Astrocyte (in vitro differentiated cells and primary cell): ENCODE data around the gene GPR142. TPM values are rescaled to one million over a fixed set of nuclear protein-coding genes. Genes with fewer than 3 reads are reported as not detected.

Source experiments
- DNase-seq: peaks from one replicate; pipeline ENCODE4 v3.0.0-alpha.2; 2010; ENCODE audit warnings: low read depth
- FAIRE-seq: peaks from 2 replicates; lab custom pipeline; 2011; peaks lifted over from hg19 to GRCh38; lab: Jason Lieb, UNC
- H2AFZ ChIP-seq: 2 replicates; pipeline ENCODE4 v1.6.0; 2012; ENCODE audit warnings: low read depth, low read length, inconsistent platforms
- H3K27ac ChIP-seq: 2 replicates; pipeline ENCODE4 v1.5.1; 2011; ENCODE audit warnings: low read depth, low read length, inconsistent platforms
- H3K27me3 ChIP-seq: 2 replicates; pipeline ENCODE4 v1.6.0; 2011; ENCODE audit warnings: low read length, inconsistent platforms; ENCODE audit not compliant: insufficient read depth
- H3K36me3 ChIP-seq: 2 replicates; pipeline ENCODE4 v1.5.1; 2011; ENCODE audit warnings: low read length, inconsistent platforms; ENCODE audit not compliant: insufficient read depth
- H3K4me1 ChIP-seq: 2 replicates; pipeline ENCODE4 v1.5.1; 2011; ENCODE audit warnings: low read length, inconsistent platforms; ENCODE audit not compliant: insufficient read depth
- H3K4me2 ChIP-seq: 2 replicates; pipeline ENCODE4 v1.6.0; 2012; ENCODE audit warnings: low read length, inconsistent platforms
- H3K4me3 ChIP-seq: 2 replicates; pipeline ENCODE4 v1.5.1; 2011; ENCODE audit warnings: low read depth, mild to moderate bottlenecking, low read length, inconsistent platforms; ENCODE audit not compliant: insufficient read depth
- H3K79me2 ChIP-seq: 2 replicates; pipeline ENCODE4 v1.6.0; 2012; ENCODE audit warnings: mild to moderate bottlenecking, low read length, inconsistent platforms; ENCODE audit not compliant: insufficient read depth
- H3K9ac ChIP-seq: 2 replicates; pipeline ENCODE4 v1.6.0; 2012; ENCODE audit warnings: mild to moderate bottlenecking, low read length, inconsistent platforms
- H3K9me3 ChIP-seq: 2 replicates; pipeline ENCODE4 v1.5.1; 2012; ENCODE audit warnings: low read depth, mild to moderate bottlenecking, low read length, inconsistent platforms; ENCODE audit not compliant: insufficient read depth
- H4K20me1 ChIP-seq: 2 replicates; pipeline ENCODE4 v1.6.0; 2012; ENCODE audit warnings: low read length, inconsistent platforms; ENCODE audit not compliant: insufficient read depth
- H3K27ac Mint-ChIP-seq: one replicate; pipeline ENCODE4 v1.8.0; 2021; ENCODE audit warnings: mild to moderate bottlenecking, mixed read lengths; ENCODE audit not compliant: unreplicated experiment
- H3K27me3 Mint-ChIP-seq: one replicate; pipeline ENCODE4 v1.8.0; 2021; ENCODE audit warnings: low read depth, mixed read lengths; ENCODE audit not compliant: unreplicated experiment
- H3K36me3 Mint-ChIP-seq: one replicate; pipeline ENCODE4 v1.8.0; 2021; ENCODE audit warnings: low read depth, mixed read lengths; ENCODE audit not compliant: unreplicated experiment
- H3K4me1 Mint-ChIP-seq: one replicate; pipeline ENCODE4 v1.8.0; 2021; ENCODE audit warnings: low read depth, mixed read lengths; ENCODE audit not compliant: unreplicated experiment
- H3K4me3 Mint-ChIP-seq: one replicate; pipeline ENCODE4 v1.8.0; 2021; ENCODE audit warnings: mild to moderate bottlenecking, moderate library complexity, mixed read lengths; ENCODE audit not compliant: unreplicated experiment
- H3K9me3 Mint-ChIP-seq: one replicate; pipeline ENCODE4 v1.8.0; 2021; ENCODE audit warnings: mild to moderate bottlenecking, mixed read lengths; ENCODE audit not compliant: unreplicated experiment
- EZH2 ChIP-seq: IDR thresholded peaks from 2 replicates; pipeline ENCODE4 v1.6.1; 2012; ENCODE audit warnings: mild to moderate bottlenecking, low read length, inconsistent platforms; ENCODE audit not compliant: insufficient read depth
- total RNA-seq: library from RNA; stranded (reverse); gene quantifications from 2 replicates; pipeline ENCODE4 v1.2.1, GENCODE V29; 2021
- TF ChIP-seq, protein P1 (sequence below): IDR thresholded peaks from 2 replicates; pipeline ENCODE4 v1.5.1; 2011; ENCODE audit warnings: low read depth, mild to moderate bottlenecking, inconsistent platforms, low read length, moderate library complexity; ENCODE audit not compliant: insufficient read depth

GPR142 gene
- total RNA-seq, 1 donor from 2014 or later = not detected

- Mint-ChIP-seq H3K36me3 (no peaks in the 10 kb centered on the region), H3K4me3 (no peak overlapping the region), H3K9me3 (no peaks in the 10 kb centered on the region), H3K27ac (no peak overlapping the region), H3K4me1 (peaks cover 6% of the 10 kb centered on the region), H3K27me3 (peaks cover 33% of the 10 kb centered on the region)
- FAIRE-seq = no peak
- H3K9me3 ChIP-seq = no peaks in the 10 kb centered on the region
- no peaks in the 10 kb centered on the region for H3K79me2 ChIP-seq
- no peaks in the 10 kb centered on the region for H3K27me3 ChIP-seq
- no peaks in the 10 kb centered on the region for H4K20me1 ChIP-seq
- H3K4me3 ChIP-seq = no peak overlapping the region
- H3K4me2 ChIP-seq = no peak overlapping the region
- DNase-seq = peak; percentile 51
- H3K9ac ChIP-seq = no peak overlapping the region
- no peaks in the 10 kb centered on the region for H3K36me3 ChIP-seq
- no peak for TF ChIP-seq EZH2
- TF ChIP-seq, protein P1, sequence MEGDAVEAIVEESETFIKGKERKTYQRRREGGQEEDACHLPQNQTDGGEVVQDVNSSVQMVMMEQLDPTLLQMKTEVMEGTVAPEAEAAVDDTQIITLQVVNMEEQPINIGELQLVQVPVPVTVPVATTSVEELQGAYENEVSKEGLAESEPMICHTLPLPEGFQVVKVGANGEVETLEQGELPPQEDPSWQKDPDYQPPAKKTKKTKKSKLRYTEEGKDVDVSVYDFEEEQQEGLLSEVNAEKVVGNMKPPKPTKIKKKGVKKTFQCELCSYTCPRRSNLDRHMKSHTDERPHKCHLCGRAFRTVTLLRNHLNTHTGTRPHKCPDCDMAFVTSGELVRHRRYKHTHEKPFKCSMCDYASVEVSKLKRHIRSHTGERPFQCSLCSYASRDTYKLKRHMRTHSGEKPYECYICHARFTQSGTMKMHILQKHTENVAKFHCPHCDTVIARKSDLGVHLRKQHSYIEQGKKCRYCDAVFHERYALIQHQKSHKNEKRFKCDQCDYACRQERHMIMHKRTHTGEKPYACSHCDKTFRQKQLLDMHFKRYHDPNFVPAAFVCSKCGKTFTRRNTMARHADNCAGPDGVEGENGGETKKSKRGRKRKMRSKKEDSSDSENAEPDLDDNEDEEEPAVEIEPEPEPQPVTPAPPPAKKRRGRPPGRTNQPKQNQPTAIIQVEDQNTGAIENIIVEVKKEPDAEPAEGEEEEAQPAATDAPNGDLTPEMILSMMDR = no peak
- H3K4me1 ChIP-seq = no peaks in the 10 kb centered on the region
- no peak overlapping the region for H3K27ac ChIP-seq
- no peak overlapping the region for H2AFZ ChIP-seq
Observed at GRCh38 chr17:74386386-74386785, 19.1 kb downstream of the GPR142 start.

DNA sequence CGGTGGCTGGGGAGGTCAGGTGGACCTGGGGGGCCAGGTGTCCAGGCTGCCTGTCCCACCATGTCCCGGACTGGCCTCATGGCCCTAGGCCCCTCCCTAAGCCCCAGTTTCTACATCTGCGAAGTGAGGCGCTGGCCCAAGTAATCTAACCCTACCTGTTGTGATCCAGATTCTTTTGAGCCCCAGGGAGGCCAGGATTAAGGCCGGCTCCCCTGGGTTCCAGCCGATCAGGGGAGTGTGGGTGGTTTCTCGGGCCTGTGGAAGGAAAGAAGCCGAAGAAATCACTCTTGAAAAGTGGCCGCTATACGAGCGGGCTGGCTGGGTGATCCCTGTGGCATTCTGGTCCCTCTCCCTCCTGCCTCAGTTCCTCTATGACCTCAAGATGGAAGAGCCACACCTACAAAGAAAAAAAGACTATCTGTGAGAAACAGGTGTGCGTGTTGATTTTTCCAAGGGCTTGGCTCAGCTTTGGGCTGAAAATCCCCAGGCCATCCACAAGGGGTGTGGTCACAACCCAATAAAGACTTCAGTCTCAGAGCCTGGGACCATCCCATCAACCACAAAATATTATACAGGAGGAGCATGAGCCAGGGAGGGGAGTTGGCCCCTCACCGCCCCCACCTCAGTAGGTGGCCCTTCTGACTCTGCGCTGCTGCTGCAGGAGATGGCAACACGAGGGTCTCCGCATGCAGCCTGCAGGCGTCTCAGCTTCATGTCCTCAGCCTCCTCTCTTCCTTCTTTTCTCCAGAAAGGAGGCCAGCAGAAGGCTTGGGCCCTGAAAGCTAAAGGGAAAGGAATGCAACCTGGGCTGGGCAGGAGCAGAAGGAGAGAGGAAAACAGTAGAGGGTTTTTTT is 20.3 kb downstream of the GPR142 start:
- no peak overlapping the region for H3K4me2 ChIP-seq
- FAIRE-seq (no peak), DNase-seq (no peak)
- Mint-ChIP-seq H3K27me3 (peaks cover 31% of the 10 kb centered on the region), H3K4me3 (no peak overlapping the region), H3K27ac (no peak overlapping the region), H3K9me3 (no peaks in the 10 kb centered on the region), H3K36me3 (no peaks in the 10 kb centered on the region), H3K4me1 (peaks cover 6% of the 10 kb centered on the region)
- no peak for TF ChIP-seq EZH2
- TF ChIP-seq, protein P1 = no peak
- H2AFZ ChIP-seq = no peak overlapping the region
- no peaks in the 10 kb centered on the region for H4K20me1 ChIP-seq
- H3K4me1 ChIP-seq = no peaks in the 10 kb centered on the region
- H3K79me2 ChIP-seq = no peaks in the 10 kb centered on the region
- H3K9me3 ChIP-seq = no peaks in the 10 kb centered on the region
- H3K4me3 ChIP-seq = no peak overlapping the region
- H3K36me3 ChIP-seq = no peaks in the 10 kb centered on the region
- no peaks in the 10 kb centered on the region for H3K27me3 ChIP-seq
- H3K9ac ChIP-seq = no peak overlapping the region
- H3K27ac ChIP-seq = no peak overlapping the region
